HUES48 (cell line): Measurements from ENCODE around the gene CERS5.

ENCODE experiments used
- H3K27ac ChIP-seq: one replicate; pipeline ENCODE4 v1.7.0; 2013; ENCODE audit warnings: low read depth, low read length, inconsistent platforms
- H3K27me3 ChIP-seq: 2 replicates; pipeline ENCODE4 v1.6.1; 2013; ENCODE audit warnings: mild to moderate bottlenecking, low read length; ENCODE audit not compliant: control insufficient read depth, insufficient read depth
- H3K36me3 ChIP-seq: 2 replicates; pipeline ENCODE4 v1.6.1; 2013; ENCODE audit warnings: low read length; ENCODE audit not compliant: control insufficient read depth, insufficient read depth
- H3K4me1 ChIP-seq: 2 replicates; pipeline ENCODE4 v1.6.1; 2013; ENCODE audit warnings: mild to moderate bottlenecking, low read length; ENCODE audit not compliant: control insufficient read depth, insufficient read depth
- H3K4me3 ChIP-seq: 2 replicates; pipeline ENCODE4 v1.5.1; 2013; ENCODE audit warnings: mild to moderate bottlenecking, low read depth, low read length
- H3K9ac ChIP-seq: 2 replicates; pipeline ENCODE4 v1.6.1; 2013; ENCODE audit warnings: mild to moderate bottlenecking, low read depth, low read length, moderate library complexity
- H3K9me3 ChIP-seq: 2 replicates; pipeline ENCODE4 v1.6.1; 2013; ENCODE audit warnings: low read length; ENCODE audit not compliant: control insufficient read depth, insufficient read depth

The CERS5 gene

GRCh38 chr12:50103767-50104321 lies 63.3 kb downstream of the CERS5 start, which contains the start of gene GPD1:
GPD1 (plus strand) TSS chr12:50104008; CDS start chr12:50104051, 43 bp downstream.
- H3K36me3 ChIP-seq = peaks cover 25% of the 10 kb centered on the region
- H3K4me3 ChIP-seq = no peak within 1 kb of the TSS
- peaks cover 11% of the 10 kb centered on the region; the same call in 1 of the 2 replicates for H3K4me1 ChIP-seq
- H3K27me3 ChIP-seq = no peaks in the 10 kb centered on the region
- H3K9me3 ChIP-seq = no peaks in the 10 kb centered on the region
- H3K9ac ChIP-seq = no peak within 1 kb of the TSS
- H3K27ac ChIP-seq = no peak within 1 kb of the TSS

- Histone ChIP-seq H3K36me3 (peaks cover 30% of the 10 kb centered on the region), H3K9ac (no peak overlapping the region)
Observed at GRCh38 chr12:50103351-50103750, 63.8 kb downstream of the CERS5 start.

GRCh38 chr12:50102646-50103309 lies 64.4 kb downstream of the CERS5 start:
- peaks cover 36% of the 10 kb centered on the region for H3K36me3 ChIP-seq
- no peaks in the 10 kb centered on the region for H3K27me3 ChIP-seq
- no peaks in the 10 kb centered on the region for H3K9me3 ChIP-seq
- H3K4me3 ChIP-seq = no peak overlapping the region
- H3K27ac ChIP-seq = no peak overlapping the region
- H3K9ac ChIP-seq = no peak overlapping the region
- peaks cover 11% of the 10 kb centered on the region; the same call in 1 of the 2 replicates for H3K4me1 ChIP-seq

More at GRCh38 chr12:50103351-50103750, 63.8 kb downstream of the CERS5 start:
- Histone ChIP-seq H3K4me3 (no peak overlapping the region), H3K27me3 (no peaks in the 10 kb centered on the region), H3K4me1 (peaks cover 11% of the 10 kb centered on the region; the same call in 1 of the 2 replicates), H3K27ac (no peak overlapping the region), H3K9me3 (no peaks in the 10 kb centered on the region)

GRCh38 chr12:50102131-50102531 lies 65.0 kb downstream of the CERS5 start:
- Histone ChIP-seq H3K4me3 (no peak overlapping the region), H3K9me3 (no peaks in the 10 kb centered on the region)

GRCh38 chr12:50101663-50102062 lies 65.5 kb downstream of the CERS5 start:
- Histone ChIP-seq H3K27ac (peak overlapping the region; percentile 64), H3K4me3 (no peak overlapping the region), H3K36me3 (peaks cover 43% of the 10 kb centered on the region), H3K4me1 (peaks cover 11% of the 10 kb centered on the region; the same call in 1 of the 2 replicates), H3K9me3 (no peaks in the 10 kb centered on the region), H3K9ac (no peak overlapping the region), H3K27me3 (no peaks in the 10 kb centered on the region)

More at GRCh38 chr12:50102131-50102531, 65.0 kb downstream of the CERS5 start:
- Histone ChIP-seq H3K27ac (no peak overlapping the region), H3K4me1 (peaks cover 11% of the 10 kb centered on the region; the same call in 1 of the 2 replicates), H3K36me3 (peaks cover 38% of the 10 kb centered on the region), H3K9ac (no peak overlapping the region), H3K27me3 (no peaks in the 10 kb centered on the region)

- H3K4me1 ChIP-seq = peaks cover 11% of the 10 kb centered on the region; the same call in 1 of the 2 replicates
- no peaks in the 10 kb centered on the region for H3K27me3 ChIP-seq
- no peak overlapping the region for H3K4me3 ChIP-seq
- H3K27ac ChIP-seq = no peak overlapping the region
- no peak overlapping the region for H3K9ac ChIP-seq
- peaks cover 54% of the 10 kb centered on the region for H3K36me3 ChIP-seq
- H3K9me3 ChIP-seq = no peaks in the 10 kb centered on the region
Observed at GRCh38 chr12:50100561-50100960, 66.6 kb downstream of the CERS5 start.

- Histone ChIP-seq H3K27ac (peak overlapping the region; percentile 77), H3K36me3 (peaks cover 63% of the 10 kb centered on the region), H3K27me3 (no peaks in the 10 kb centered on the region), H3K9me3 (no peaks in the 10 kb centered on the region), H3K9ac (no peak overlapping the region), H3K4me3 (no peak overlapping the region), H3K4me1 (peaks cover 11% of the 10 kb centered on the region; the same call in 1 of the 2 replicates)
Observed at GRCh38 chr12:50099302-50100008, 67.7 kb downstream of the CERS5 start.

- H3K36me3 ChIP-seq = peaks cover 78% of the 10 kb centered on the region
- H3K4me1 ChIP-seq = peaks cover 5% of the 10 kb centered on the region; the same call in 1 of the 2 replicates
- H3K27me3 ChIP-seq = no peaks in the 10 kb centered on the region
- H3K9ac ChIP-seq = no peak overlapping the region
- H3K4me3 ChIP-seq = no peak overlapping the region
- no peaks in the 10 kb centered on the region for H3K9me3 ChIP-seq
- H3K27ac ChIP-seq = no peak overlapping the region
Observed at GRCh38 chr12:50097952-50098351, 69.2 kb downstream of the CERS5 start.

GRCh38 chr12:50090391-50090790 lies 76.8 kb downstream of the CERS5 start:
- H3K36me3 ChIP-seq = peaks cover 87% of the 10 kb centered on the region
- H3K27me3 ChIP-seq = no peaks in the 10 kb centered on the region
- no peak overlapping the region for H3K27ac ChIP-seq
- no peaks in the 10 kb centered on the region for H3K4me1 ChIP-seq
- no peak overlapping the region for H3K4me3 ChIP-seq
- no peaks in the 10 kb centered on the region for H3K9me3 ChIP-seq
- H3K9ac ChIP-seq = no peak overlapping the region

GRCh38 chr12:50089730-50090129 lies 77.4 kb downstream of the CERS5 start:
- Histone ChIP-seq H3K4me1 (no peaks in the 10 kb centered on the region), H3K9me3 (no peaks in the 10 kb centered on the region), H3K36me3 (peaks cover 82% of the 10 kb centered on the region), H3K4me3 (no peak overlapping the region), H3K9ac (no peak overlapping the region), H3K27me3 (no peaks in the 10 kb centered on the region), H3K27ac (no peak overlapping the region)
